ENCODE results near the gene GPR27. TPM values are rescaled to one million over a fixed set of nuclear protein-coding genes. Genes with fewer than 3 reads are reported as not detected.

The GPR27 gene
- total RNA-seq, 3 donors from 2014 or later (not counting 1 experiment from before 2014, with no cell fraction given), result 0.14 to 2.8 TPM; not detected in 1

GRCh38 chr3:71707595-71707994 lies 46.1 kb upstream of the GPR27 start:
- no peak overlapping the region for H3K4me3 ChIP-seq (ENCODE audit: low read length)
- DNase-seq (no peak), ATAC-seq (no peak)
- no peak for TF ChIP-seq CTCF (IDR thresholded peaks at IDR 0.05)
- Mint-ChIP-seq H3K4me1 (peaks cover 74 to 76% of the 10 kb centered on the region in 2 donors), H3K9me3 (no peaks in the 10 kb centered on the region), H3K27ac (peak overlapping the region in 1 of 2 donors; percentile 57), H3K4me3 (no peak overlapping the region), H3K36me3 (no peaks in the 10 kb centered on the region), H3K27me3 (ENCODE audit: low read depth in 2 of 2) (no peaks in the 10 kb centered on the region)
- peaks cover 36% of the 10 kb centered on the region for H3K4me1 ChIP-seq (ENCODE audit: control insufficient read depth, insufficient read depth, low read length)
- H3K9me3 ChIP-seq (ENCODE audit: control insufficient read depth, insufficient read depth, low read length), result no peaks in the 10 kb centered on the region
- intact Hi-C loops (cut with micrococcal nuclease), result loop anchor here (10.0 kb wide), 1 partner anchor 1137 kb away; the partner anchor contains the start of gene SHQ1
- H3K36me3 ChIP-seq (ENCODE audit: control insufficient read depth, insufficient read depth, low read length), result peaks cover 7% of the 10 kb centered on the region
- 86% methylated on average over 4 of the region's 5 CpGs for WGBS (ENCODE audit: insufficient coverage)
- H3K27me3 ChIP-seq (ENCODE audit: control insufficient read depth, insufficient read depth, low read length), result no peaks in the 10 kb centered on the region
- H3K27ac ChIP-seq (ENCODE audit: low read length), result no peak overlapping the region

- H3K4me1 ChIP-seq (ENCODE audit: control insufficient read depth, insufficient read depth, low read length), result peaks cover 29% of the 10 kb centered on the region
- no peaks in the 10 kb centered on the region for H3K27me3 ChIP-seq (ENCODE audit: control insufficient read depth, insufficient read depth, low read length)
- H3K9me3 Mint-ChIP-seq, result no peaks in the 10 kb centered on the region
- no peaks in the 10 kb centered on the region for H3K27me3 Mint-ChIP-seq (ENCODE audit: low read depth in 2 of 2)
- H3K36me3 Mint-ChIP-seq, result no peaks in the 10 kb centered on the region
- peak overlapping the region; percentile 26 to 79 for H3K27ac Mint-ChIP-seq
- H3K9me3 ChIP-seq (ENCODE audit: control insufficient read depth, insufficient read depth, low read length), result no peaks in the 10 kb centered on the region
- 58% methylated on average over 7 of the region's 7 CpGs for WGBS (ENCODE audit: insufficient coverage)
- H3K27ac ChIP-seq (ENCODE audit: low read length), result no peak overlapping the region
- DNase-seq (no peak), ATAC-seq (peak; percentile 57 to 77 (median 76))
- no peak overlapping the region for H3K4me3 ChIP-seq (ENCODE audit: low read length)
- H3K4me1 Mint-ChIP-seq, result peaks cover 72 to 75% of the 10 kb centered on the region in 2 donors
- no peak for TF ChIP-seq CTCF (IDR thresholded peaks at IDR 0.05)
- peaks cover 7% of the 10 kb centered on the region for H3K36me3 ChIP-seq (ENCODE audit: control insufficient read depth, insufficient read depth, low read length)
- no peak overlapping the region for H3K4me3 Mint-ChIP-seq
- intact Hi-C loops (cut with micrococcal nuclease), result loop anchor here (10.0 kb wide), 1 partner anchor 1136 kb away; the partner anchor contains the start of gene SHQ1
Measured at GRCh38 chr3:71708476-71709105, 45.1 kb upstream of the GPR27 start.

- TF ChIP-seq CTCF (IDR thresholded peaks at IDR 0.05), result no peak
- peaks cover 7% of the 10 kb centered on the region for H3K36me3 ChIP-seq (ENCODE audit: control insufficient read depth, insufficient read depth, low read length)
- peaks cover 23% of the 10 kb centered on the region for H3K4me1 ChIP-seq (ENCODE audit: control insufficient read depth, insufficient read depth, low read length)
- ATAC-seq, result no peak
- no peaks in the 10 kb centered on the region for H3K9me3 Mint-ChIP-seq
- intact Hi-C loops (cut with micrococcal nuclease), result loop anchor here (5.0 to 10.0 kb wide), 2 partner anchors 1112 to 1135 kb away; partner anchors contain the start of gene SHQ1
- no peak overlapping the region for H3K27ac ChIP-seq (ENCODE audit: low read length)
- no peaks in the 10 kb centered on the region for H3K27me3 Mint-ChIP-seq (ENCODE audit: low read depth in 2 of 2)
- WGBS (ENCODE audit: insufficient coverage), result 82% methylated on average over 9 of the region's 9 CpGs
- H3K4me3 ChIP-seq (ENCODE audit: low read length), result no peak overlapping the region
- no peaks in the 10 kb centered on the region for H3K27me3 ChIP-seq (ENCODE audit: control insufficient read depth, insufficient read depth, low read length)
- peaks cover 65 to 74% of the 10 kb centered on the region in 2 donors for H3K4me1 Mint-ChIP-seq
- no peaks in the 10 kb centered on the region for H3K9me3 ChIP-seq (ENCODE audit: control insufficient read depth, insufficient read depth, low read length)
- DNase-seq, result peak in 1 of 2 donors; percentile 28
- H3K36me3 Mint-ChIP-seq, result no peaks in the 10 kb centered on the region
- H3K4me3 Mint-ChIP-seq, result no peak overlapping the region
- H3K27ac Mint-ChIP-seq, result peak overlapping the region; percentile 51 to 79
Measured at GRCh38 chr3:71709908-71710511, 43.6 kb upstream of the GPR27 start.

Measured in natural killer cell (primary cell).